Measurements from ENCODE around the gene BATF2. TPM values are rescaled to one million over a fixed set of nuclear protein-coding genes. Genes with fewer than 3 reads are reported as not detected.
A peak's percentile ranks its signal among the peaks of the same experiment; 100 is the strongest.

Gene BATF2
- total RNA-seq (2021): 0.46 and 1.2 TPM in 2 replicates
- percentile 21 among the genes with signal in this experiment for Bru-seq, nascent RNA
- BruChase-seq, experiment 1, labeled RNA remaining after a 2-hour chase: percentile 14 among the genes with signal in this experiment
- BruChase-seq, experiment 2, labeled RNA remaining after a 6-hour chase: percentile 35 among the genes with signal in this experiment
- long read RNA-seq, partial matches to known transcripts: 0 of 1 reads
- long read RNA-seq, other reads (novel, unspliced or antisense): 0 of 1 reads

- Histone ChIP-seq H3K4me3 (no peak within 1 kb of the TSS), H2AFZ (peak within 1 kb of the TSS; percentile 25; the same call in 1 of the 2 replicates)
These were observed at the start of gene BATF2 for GRCh38 chr11:64996710-64997380. BATF2 (minus strand) TSS chr11:64996971; CDS start chr11:64996914, 57 bp downstream.

GRCh38 chr11:65045728-65046127, 49.0 kb upstream of the BATF2 start:
- Histone ChIP-seq H3K27ac (no peak overlapping the region), H3K36me3 (ENCODE audit: low read depth) (no peaks in the 10 kb centered on the region), H3F3A (ENCODE audit: insufficient read depth, low read depth) (peaks cover 12% of the 10 kb centered on the region; the same call in 1 of the 2 replicates)

More at GRCh38 chr11:64996710-64997380, at the start of gene BATF2:
- Histone ChIP-seq H3K27ac (no peak within 1 kb of the TSS), H3K9me2 (ENCODE audit: insufficient read depth) (no peaks in the 10 kb centered on the region), H3K4me1 (replicated peaks; ENCODE audit: insufficient read depth) (no peaks in the 10 kb centered on the region), H3K9me3 (ENCODE audit: insufficient read depth, low read depth) (no peaks in the 10 kb centered on the region), H3K4me2 (peak within 1 kb of the TSS; percentile 39; the same call in 1 of the 2 replicates), H4K20me1 (ENCODE audit: insufficient read depth) (no peaks in the 10 kb centered on the region), H3K36me3 (ENCODE audit: low read depth) (no peaks in the 10 kb centered on the region), H3F3A (ENCODE audit: insufficient read depth, low read depth) (0 out of 2 replicates have a peak, but pooled peaks cover 3% of the 10 kb centered on the region), H3K27me3 (ENCODE audit: insufficient read depth, low read depth) (no peaks in the 10 kb centered on the region), H3K79me2 (ENCODE audit: low read depth) (no peaks in the 10 kb centered on the region)
- intact Hi-C loops (cut with micrococcal nuclease; ENCODE audit: unreplicated experiment): no loop called here
- BruUV-seq (replicated peaks): no TSS peak
- ChIA-PET CTCF (interaction anchor here (0.8 to 2.1 kb wide), 3 partner anchors 73 to 79 kb away, joined by 3 to 6 read pairs (median 5); partner anchors contain the start of gene PPP2R5B), POLR2A (ENCODE audit: unreplicated experiment) (interaction anchor here (0.6 to 1.3 kb wide), 5 partner anchors 11 to 78 kb away, joined by 4 to 8 read pairs (median 5); partner anchors contain the start of gene PPP2R5B)
- DNase-seq: peak; percentile 62 to 66
- TF ChIP-seq CTCF (conservative IDR thresholded peaks at IDR 0.05): peak; percentile 64; the same call in 1 of the 2 replicates
- TF ChIP-seq EZH2 (IDR thresholded peaks at IDR 0.05; ENCODE audit: low read depth): no peak

More at GRCh38 chr11:65045728-65046127, 49.0 kb upstream of the BATF2 start:
- no peak overlapping the region for H3K4me2 ChIP-seq
- H3K4me3 ChIP-seq: no peak overlapping the region
- no peak overlapping the region for H2AFZ ChIP-seq
- H3K79me2 ChIP-seq (ENCODE audit: low read depth): peaks cover 23% of the 10 kb centered on the region
- no peak for DNase-seq
- no peaks in the 10 kb centered on the region for H3K9me2 ChIP-seq (ENCODE audit: insufficient read depth)
- no peaks in the 10 kb centered on the region for H4K20me1 ChIP-seq (ENCODE audit: insufficient read depth)
- no peak for TF ChIP-seq CTCF (conservative IDR thresholded peaks at IDR 0.05)
- no peak for TF ChIP-seq EZH2 (IDR thresholded peaks at IDR 0.05; ENCODE audit: low read depth)
- peaks cover 17% of the 10 kb centered on the region for H3K4me1 ChIP-seq (replicated peaks; ENCODE audit: insufficient read depth)
- H3K27me3 ChIP-seq (ENCODE audit: insufficient read depth, low read depth): no peaks in the 10 kb centered on the region
- intact Hi-C loops (cut with micrococcal nuclease; ENCODE audit: unreplicated experiment): no loop called here
- ChIA-PET CTCF (interaction anchor here (0.6 kb wide), 1 partner anchor 24 kb away, joined by 3 read pairs; no protein-coding TSS in a partner anchor), POLR2A (ENCODE audit: unreplicated experiment) (no interaction called here)
- no peaks in the 10 kb centered on the region for H3K9me3 ChIP-seq (ENCODE audit: insufficient read depth, low read depth)
- no TSS peak for BruUV-seq (replicated peaks)

Data from PC-9 (cell line).